H1 (cell line): ENCODE results near the gene AP2A2. TPM values are rescaled to one million over a fixed set of nuclear protein-coding genes. Genes with fewer than 3 reads are reported as not detected.

Experiments used
- CTCF ChIA-PET: fragments of 300-600 bp; sonication (Branson Sonifier 250); formaldehyde crosslinking; loops from one replicate; lab custom pipeline; 2021; ENCODE audit not compliant: partially characterized antibody; lab: Charles Lee
- POLR2A ChIA-PET: fragments of 300-600 bp; sonication (Branson Sonifier 250); formaldehyde crosslinking; loops from one replicate; lab custom pipeline; 2021; ENCODE audit warnings: inconsistent platforms; ENCODE audit not compliant: partially characterized antibody; lab: Charles Lee
- DNase-seq, 2 experiments: peaks; one replicate each; pipeline versions ENCODE4 v3.0.0 to v3.0.0-alpha.2; 2010 to 2022; ENCODE audit warnings: low spot score in 2 of 2, low read depth in 1 of 2, mixed read lengths in 1 of 2
- FAIRE-seq: peaks from 2 replicates; lab custom pipeline; 2011; peaks lifted over from hg19 to GRCh38; lab: Jason Lieb, UNC
- H2AFZ ChIP-seq: 2 replicates; pipeline ENCODE4 v1.8.1; 2012; ENCODE audit warnings: low read length, inconsistent platforms
- H2AK5ac ChIP-seq: 2 replicates; pipeline ENCODE4 v1.6.1; 2013; ENCODE audit warnings: low read depth, low read length
- H2BK120ac ChIP-seq: replicated peaks from 2 replicates; pipeline ENCODE3; 2013; ENCODE audit warnings: low read depth, low read length, inconsistent platforms
- H2BK12ac ChIP-seq: 2 replicates; pipeline ENCODE4 v1.6.1; 2013; ENCODE audit warnings: low read depth, low read length
- H2BK15ac ChIP-seq: 2 replicates; pipeline ENCODE4 v1.6.1; 2013; ENCODE audit warnings: low read length
- H2BK20ac ChIP-seq: 2 replicates; pipeline ENCODE4 v1.6.1; 2013; ENCODE audit warnings: low read length
- H2BK5ac ChIP-seq: 2 replicates; pipeline ENCODE4 v1.6.1; 2013; ENCODE audit warnings: low read depth, low read length
- H3K14ac ChIP-seq: 2 replicates; pipeline ENCODE4 v1.6.1; 2013; ENCODE audit warnings: inconsistent platforms; ENCODE audit not compliant: insufficient read length
- H3K18ac ChIP-seq: 2 replicates; pipeline ENCODE4 v1.6.1; 2013; ENCODE audit warnings: low read length; ENCODE audit errors: extremely low read depth
- H3K23ac ChIP-seq: 2 replicates; pipeline ENCODE4 v1.6.1; 2013; ENCODE audit warnings: inconsistent platforms; ENCODE audit not compliant: insufficient read length
- H3K23me2 ChIP-seq: 2 replicates; pipeline ENCODE4 v1.6.1; 2013; ENCODE audit warnings: low read depth, low read length
- H3K27ac ChIP-seq: 2 replicates; pipeline ENCODE4 v1.6.1; 2011; ENCODE audit warnings: low read depth, low read length, inconsistent platforms
- H3K27me3 ChIP-seq, 4 experiments: replicated peaks in 1 of 4; 1 replicate in 1 of 4; 2 replicates in 3 of 4; pipeline versions ENCODE4 v1.6.1 to v1.8.1; 2011 to 2013; ENCODE audit warnings: low read length in 3 of 4, mild to moderate bottlenecking in 3 of 4, inconsistent platforms in 2 of 4, mixed read lengths in 2 of 4, moderate library complexity in 1 of 4; ENCODE audit not compliant: control insufficient read depth in 3 of 4, insufficient read depth in 3 of 4; ENCODE audit errors: extremely low read depth in 1 of 4
- H3K36me3 ChIP-seq, 4 experiments: 2 replicates each; pipeline versions ENCODE4 v1.6.1 to v1.8.1; 2011 to 2013; ENCODE audit warnings: mild to moderate bottlenecking in 4 of 4, low read length in 3 of 4, moderate library complexity in 2 of 4, control low read depth in 1 of 4, inconsistent platforms in 1 of 4; ENCODE audit not compliant: insufficient read depth in 4 of 4, control insufficient read depth in 2 of 4
- H3K4ac ChIP-seq: replicated peaks from 2 replicates; pipeline ENCODE3; 2013; ENCODE audit warnings: low read length, low read depth, mixed read lengths, inconsistent platforms; ENCODE audit not compliant: insufficient read length
- H3K4me1 ChIP-seq, 4 experiments: replicated peaks in 1 of 4; 1 replicate in 1 of 4; 2 replicates in 3 of 4; pipeline versions ENCODE4 v1.6.1 to v1.8.1; 2011 to 2013; ENCODE audit warnings: low read length in 3 of 4, inconsistent platforms in 2 of 4, mixed read lengths in 1 of 4; ENCODE audit not compliant: insufficient read depth in 4 of 4, control insufficient read depth in 3 of 4
- H3K4me2 ChIP-seq, 2 experiments: 2 replicates each; pipeline versions ENCODE4 v1.6.1 to v1.8.1; 2011 to 2013; ENCODE audit warnings: low read depth in 2 of 2, low read length in 2 of 2, control low read depth in 1 of 2, inconsistent platforms in 1 of 2, mild to moderate bottlenecking in 1 of 2; ENCODE audit not compliant: insufficient read depth in 1 of 2
- H3K4me3 ChIP-seq, 4 experiments: fragments of 200-600, 300-600 bp in 1 of 4; sonication (generic), shearing (Covaris generic), sonication (Bioruptor Twin) in 1 of 4; 2 replicates each; pipeline versions ENCODE4 v1.5.1 to v1.8.1; 2011 to 2016; ENCODE audit warnings: low read length in 4 of 4, low read depth in 3 of 4, control low read depth in 2 of 4, inconsistent platforms in 2 of 4, mild to moderate bottlenecking in 2 of 4, mixed read lengths in 1 of 4, moderate library complexity in 1 of 4; ENCODE audit not compliant: insufficient read depth in 2 of 4; ENCODE audit errors: extremely low read depth in 1 of 4
- H3K56ac ChIP-seq: replicated peaks from 2 replicates; pipeline ENCODE3; 2013; ENCODE audit warnings: low read depth, mild to moderate bottlenecking, mixed read lengths, low read length, inconsistent platforms; ENCODE audit not compliant: insufficient read length
- H3K79me1 ChIP-seq: 2 replicates; pipeline ENCODE4 v1.6.1; 2013; ENCODE audit warnings: low read depth, low read length, control low read depth
- H3K79me2 ChIP-seq, 2 experiments: 2 replicates each; pipeline versions ENCODE4 v1.6.1 to v1.8.1; 2012 to 2013; ENCODE audit warnings: low read length in 2 of 2, mild to moderate bottlenecking in 2 of 2, inconsistent platforms in 1 of 2; ENCODE audit not compliant: insufficient read depth in 2 of 2, control insufficient read depth in 1 of 2
- H3K9ac ChIP-seq, 4 experiments: replicated peaks in 1 of 4; 1 replicate in 1 of 4; 2 replicates in 3 of 4; pipeline versions ENCODE4 v1.6.1 to v1.8.1; 2011 to 2013; ENCODE audit warnings: low read depth in 3 of 4, low read length in 3 of 4, control low read depth in 2 of 4, mild to moderate bottlenecking in 2 of 4, moderate library complexity in 2 of 4, inconsistent platforms in 1 of 4; ENCODE audit errors: extremely low read depth in 1 of 4
- H3K9me3 ChIP-seq, 2 experiments: 2 replicates each; pipeline versions ENCODE4 v1.6.1 to v1.8.1; 2012 to 2013; ENCODE audit warnings: mild to moderate bottlenecking in 2 of 2, moderate library complexity in 2 of 2, control low read depth in 1 of 2, inconsistent platforms in 1 of 2, low read depth in 1 of 2, low read length in 1 of 2, mixed read lengths in 1 of 2; ENCODE audit not compliant: insufficient read depth in 2 of 2
- H4K20me1 ChIP-seq, 2 experiments: replicated peaks in 1 of 2; 2 replicates each; pipeline versions ENCODE3 to v1.8.1; 2011 to 2013; ENCODE audit warnings: inconsistent platforms in 2 of 2, low read length in 2 of 2, mild to moderate bottlenecking in 1 of 2; ENCODE audit not compliant: insufficient read depth in 2 of 2, control insufficient read depth in 1 of 2
- H4K5ac ChIP-seq: 2 replicates; pipeline ENCODE4 v1.6.1; 2013; ENCODE audit warnings: low read length, low read depth, mixed read lengths, inconsistent platforms; ENCODE audit not compliant: insufficient read length
- H4K8ac ChIP-seq: 2 replicates; pipeline ENCODE4 v1.8.0; 2013; ENCODE audit warnings: mild to moderate bottlenecking, moderate library complexity, low read length, inconsistent platforms; ENCODE audit not compliant: insufficient read depth; ENCODE audit errors: extremely low read depth
- H4K91ac ChIP-seq: replicated peaks from 2 replicates; pipeline ENCODE3; 2013; ENCODE audit warnings: low read length, mixed read lengths, inconsistent platforms; ENCODE audit not compliant: insufficient read length
- CBX8 ChIP-seq: fragments of 300-800, 300-1000 bp; sonication (generic); IDR thresholded peaks from 2 replicates; pipeline ENCODE4 v1.7.1; 2016; ENCODE audit warnings: low read depth, low read length, borderline replicate concordance
- EGR1 ChIP-seq: IDR thresholded peaks from 2 replicates; pipeline ENCODE4 v1.6.1; 2011; ENCODE audit warnings: low read depth, low read length, borderline replicate concordance
- KDM5A ChIP-seq: fragments of 200-600 bp; IDR thresholded peaks from 2 replicates; pipeline ENCODE4 v1.7.1; 2012; ENCODE audit warnings: mild to moderate bottlenecking, low read length, inconsistent platforms, mixed read lengths
- POU5F1 ChIP-seq: IDR thresholded peaks from 2 replicates; pipeline ENCODE4 v1.6.1; 2011; ENCODE audit warnings: low read depth, mild to moderate bottlenecking, low read length, moderate library complexity
- SIX5 ChIP-seq: IDR thresholded peaks from 2 replicates; pipeline ENCODE4 v1.6.1; 2011; ENCODE audit warnings: mild to moderate bottlenecking, low read depth, low read length
- WGBS, 2 experiments: shearing (Covaris generic) in 1 of 2; methylation state at CpG; one replicate each; pipeline versions ENCODE4 v1.1.6 to v1.1.7; 2013 to 2015; ENCODE audit warnings: low lambda C conversion rate in 2 of 2, mixed read lengths in 2 of 2, inconsistent platforms in 1 of 2, low coverage in 1 of 2, missing lambda C conversion rate in 1 of 2; ENCODE audit not compliant: insufficient replicate concordance in 2 of 2, insufficient coverage in 1 of 2, insufficient read length in 1 of 2; ENCODE audit errors: extremely low coverage in 1 of 2, missing lambda C conversion rate in 1 of 2; 5-methylcytosine and 5-hydroxymethylcytosine counted together
- polyA plus RNA-seq, 7 experiments: library from polyadenylated mRNA; depleted of rRNA in 3 of 7; stranded (reverse) in 5 of 7; unstranded in 2 of 7; fragments of >200 nt in 5 of 7; fragments of 200-250 nt in 2 of 7; gene quantifications; 1 replicate in 5 of 7; 2 replicates in 1 of 7; 4 replicates in 1 of 7; pipeline versions ENCODE4 v1.2.1 to v1.2.3, GENCODE V29; 2011 to 2013; ENCODE audit warnings: missing spikeins in 2 of 7, mixed read lengths in 2 of 7
- total RNA-seq: library from RNA; stranded (reverse); fragmentation: NEBNext Ultra II Directional; extraction: Animal tissue kit (Norgen Biotek cat#: 25700); gene quantifications from 2 replicates; pipeline ENCODE4 v1.2.1, GENCODE V29; 2021
- TF ChIP-seq, protein P1 (sequence below): IDR thresholded peaks from 2 replicates; pipeline ENCODE4 v1.6.1; 2011; ENCODE audit warnings: low read length, improper control_type of control experiment

Gene AP2A2
- total and polyA plus RNA-seq, 2 of the 8 experiments (the other 6 are each of a cell fraction or from before 2014, with no cell fraction given), result 50.0 to 65.0 TPM

GRCh38 chr11:991034-991433 lies 65.4 kb downstream of the AP2A2 start:
- no peaks in the 10 kb centered on the region for H3K23me2 ChIP-seq
- CTCF ChIA-PET, result interaction anchor here (2.5 kb wide), 1 partner anchor 12 kb away, joined by 8 read pairs; no protein-coding TSS in a partner anchor
- H3K27me3 ChIP-seq, result no peaks in the 10 kb centered on the region
- no peak for DNase-seq
- no peak overlapping the region for H2AFZ ChIP-seq
- H3K18ac ChIP-seq, result no peak overlapping the region; the same call in 1 of the 2 replicates
- H3K14ac ChIP-seq, result no peak overlapping the region
- no peak for TF ChIP-seq CBX8
- TF ChIP-seq EGR1, result no peak
- no peak for TF ChIP-seq POU5F1
- TF ChIP-seq KDM5A, result no peak
- no peak for TF ChIP-seq SIX5
- TF ChIP-seq, protein P1, sequence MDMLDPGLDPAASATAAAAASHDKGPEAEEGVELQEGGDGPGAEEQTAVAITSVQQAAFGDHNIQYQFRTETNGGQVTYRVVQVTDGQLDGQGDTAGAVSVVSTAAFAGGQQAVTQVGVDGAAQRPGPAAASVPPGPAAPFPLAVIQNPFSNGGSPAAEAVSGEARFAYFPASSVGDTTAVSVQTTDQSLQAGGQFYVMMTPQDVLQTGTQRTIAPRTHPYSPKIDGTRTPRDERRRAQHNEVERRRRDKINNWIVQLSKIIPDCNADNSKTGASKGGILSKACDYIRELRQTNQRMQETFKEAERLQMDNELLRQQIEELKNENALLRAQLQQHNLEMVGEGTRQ, result no peak
- TF ChIP-seq, all 59 proteins: peak for 0
- Histone ChIP-seq H3K56ac (no peak overlapping the region), H3K4ac (no peak overlapping the region), H3K27ac (no peak overlapping the region), H3K4me2 (no peak overlapping the region), H3K9ac (no peak overlapping the region), H2BK12ac (no peak overlapping the region), H3K4me3 (no peak overlapping the region), H4K91ac (no peak overlapping the region), H3K4me1 (no peaks in the 10 kb centered on the region; a peak in 1 of 7 replicates), H3K36me3 (peaks cover 18 to 49% (median 37%) of the 10 kb centered on the region in 4 experiments; a peak in 7 of 8 replicates), H2BK120ac (no peak overlapping the region), H2BK15ac (no peak overlapping the region), H4K8ac (no peak overlapping the region), H3K79me1 (0 out of 2 replicates have a peak, but pooled peaks cover 2% of the 10 kb centered on the region), H2BK20ac (no peak overlapping the region), H3K79me2 (no peaks in the 10 kb centered on the region; a peak in 1 of 4 replicates), H4K5ac (no peak overlapping the region), H3K23ac (no peak overlapping the region), H4K20me1 (peaks cover 0 to 21% of the 10 kb centered on the region in 2 experiments), H2BK5ac (no peak overlapping the region), H3K9me3 (no peaks in the 10 kb centered on the region), H2AK5ac (no peak overlapping the region)
- POLR2A ChIA-PET, result no interaction called here
- FAIRE-seq, result no peak
- 82% methylated on average over 12 of the region's 12 CpGs; no CpG with 5 or more reads in 1 of the 2 experiments for WGBS, 2 experiments
